HCT116 (cell line): ENCODE data around the gene GPR173. TPM values are rescaled to one million over a fixed set of nuclear protein-coding genes. Genes with fewer than 3 reads are reported as not detected.

ENCODE experiments used
- total RNA-seq: library from RNA; stranded (reverse); gene quantifications from one replicate; pipeline ENCODE4 v1.2.1, GENCODE V29; 2021; ENCODE audit not compliant: unreplicated experiment

The GPR173 gene
- total RNA-seq, 1 experiment from 2014 or later = 3.4 TPM

Other genes with a start within 250 kb of the GPR173 start
- not detected for gene XAGE5, start 237.5 kb upstream of the GPR173 start, total RNA-seq
- not detected for gene XAGE3, start 180.7 kb upstream of the GPR173 start, total RNA-seq
- gene FAM156B, start 151.5 kb upstream of the GPR173 start, total RNA-seq = 13.5 TPM
- 16.2 TPM for gene FAM156A, start 90.3 kb upstream of the GPR173 start, total RNA-seq
- gene TSPYL2, start 33.6 kb downstream of the GPR173 start, total RNA-seq = 19.2 TPM
- 7.5 TPM for gene KANTR, start 45.4 kb downstream of the GPR173 start, total RNA-seq
- gene KDM5C, start 176.4 kb downstream of the GPR173 start, total RNA-seq = 72.9 TPM
- 20.7 TPM for gene IQSEC2, start 232.8 kb downstream of the GPR173 start, total RNA-seq